ENCODE results near the gene TRIP6.
"Not testable (repeated sequence)": the region's sequence is repeated elsewhere in the genome, so short reads cannot be mapped to it uniquely, and the experiment has no call there.

Gene TRIP6

GRCh38 chr7:100914879-100915447 lies 47.8 kb downstream of the TRIP6 start:
- Mint-ChIP-seq H3K36me3 (no peaks in the 10 kb centered on the region), H3K27me3 (peaks cover 11% of the 10 kb centered on the region), H3K9me3 (no peaks in the 10 kb centered on the region), H3K4me3 (no peak overlapping the region), H3K4me1 (peaks cover 7% of the 10 kb centered on the region), H3K27ac (no peak overlapping the region)
- CTCF ChIA-PET: no interaction called here
- DNase-seq: no peak

- CTCF ChIA-PET, H3K4me3 Mint-ChIP-seq, H3K36me3 Mint-ChIP-seq, H3K4me1 Mint-ChIP-seq, DNase-seq, H3K9me3 Mint-ChIP-seq, H3K27ac Mint-ChIP-seq: not testable (repeated sequence)
- H3K27me3 Mint-ChIP-seq: peaks cover 24% of the 10 kb centered on the region
Measured at GRCh38 chr7:100919335-100919734, 52.1 kb downstream of the TRIP6 start.

GRCh38 chr7:100919779-100920437 lies 52.7 kb downstream of the TRIP6 start:
- H3K27ac Mint-ChIP-seq, H3K9me3 Mint-ChIP-seq, CTCF ChIA-PET, H3K36me3 Mint-ChIP-seq, H3K4me1 Mint-ChIP-seq, DNase-seq, H3K4me3 Mint-ChIP-seq: not testable (repeated sequence)
- peaks cover 24% of the 10 kb centered on the region for H3K27me3 Mint-ChIP-seq

- Mint-ChIP-seq H3K27me3 (peaks cover 24% of the 10 kb centered on the region), H3K27ac (no peak overlapping the region), H3K4me1 (no peaks in the 10 kb centered on the region), H3K9me3 (no peaks in the 10 kb centered on the region), H3K36me3 (no peaks in the 10 kb centered on the region), H3K4me3 (no peak overlapping the region)
- CTCF ChIA-PET: no interaction called here
- no peak for DNase-seq
Measured at GRCh38 chr7:100921039-100921438, 53.9 kb downstream of the TRIP6 start.
